ENCODE results near the gene IQGAP2. TPM values are rescaled to one million over a fixed set of nuclear protein-coding genes. Genes with fewer than 3 reads are reported as not detected.
A peak's percentile ranks its signal among the peaks of the same experiment; 100 is the strongest.

The IQGAP2 gene
- total RNA-seq, 1 experiment from 2014 or later, result not detected

- BruUV-seq (replicated peaks), result no TSS peak
- CTCF ChIA-PET, result no interaction called here
Measured at GRCh38 chr5:76641514-76642120, 238.5 kb downstream of the IQGAP2 start.

GRCh38 chr5:76642390-76643040 is 239.4 kb downstream of the IQGAP2 start:
- ChIA-PET CTCF (interaction anchor here (0.6 kb wide), 1 partner anchor 41 kb away, joined by 5 read pairs; no protein-coding TSS in a partner anchor), POLR2A (ENCODE audit: unreplicated experiment) (no interaction called here)
- no peaks in the 10 kb centered on the region for H3K4me1 ChIP-seq (replicated peaks; ENCODE audit: insufficient read depth)
- H3K27ac ChIP-seq, result no peak overlapping the region
- H3K36me3 ChIP-seq (ENCODE audit: low read depth), result no peaks in the 10 kb centered on the region
- BruUV-seq (replicated peaks), result no TSS peak
- no peak for DNase-seq
- no peaks in the 10 kb centered on the region for H3K9me3 ChIP-seq (ENCODE audit: insufficient read depth, low read depth)
- no peak for TF ChIP-seq CTCF (conservative IDR thresholded peaks at IDR 0.05)
- TF ChIP-seq EZH2 (IDR thresholded peaks at IDR 0.05; ENCODE audit: low read depth), result no peak
- H3K9me2 ChIP-seq (ENCODE audit: insufficient read depth), result no peaks in the 10 kb centered on the region
- no peaks in the 10 kb centered on the region for H3K27me3 ChIP-seq (ENCODE audit: insufficient read depth, low read depth)
- H4K20me1 ChIP-seq (ENCODE audit: insufficient read depth), result no peaks in the 10 kb centered on the region
- no peak overlapping the region for H3K4me3 ChIP-seq
- H3K79me2 ChIP-seq (ENCODE audit: low read depth), result no peaks in the 10 kb centered on the region
- intact Hi-C loops (cut with micrococcal nuclease; ENCODE audit: unreplicated experiment), result no loop called here
- H3F3A ChIP-seq (ENCODE audit: insufficient read depth, low read depth), result no peaks in the 10 kb centered on the region
- H2AFZ ChIP-seq, result no peak overlapping the region
- no peak overlapping the region for H3K4me2 ChIP-seq

More at GRCh38 chr5:76641514-76642120, 238.5 kb downstream of the IQGAP2 start:
- DNase-seq, result peak; percentile 26 to 38
- no peaks in the 10 kb centered on the region for H3F3A ChIP-seq (ENCODE audit: insufficient read depth, low read depth)
- H3K27ac ChIP-seq, result no peak overlapping the region
- intact Hi-C loops (cut with micrococcal nuclease; ENCODE audit: unreplicated experiment), result loop anchor here (1.0 kb wide), 1 partner anchor 40 kb away; no protein-coding TSS in a partner anchor
- H3K4me3 ChIP-seq, result no peak overlapping the region
- TF ChIP-seq EZH2 (IDR thresholded peaks at IDR 0.05; ENCODE audit: low read depth) (no peak), CTCF (conservative IDR thresholded peaks at IDR 0.05) (peak; percentile 82)
- no peaks in the 10 kb centered on the region for H3K36me3 ChIP-seq (ENCODE audit: low read depth)
- no peak overlapping the region for H2AFZ ChIP-seq
- no peaks in the 10 kb centered on the region for H4K20me1 ChIP-seq (ENCODE audit: insufficient read depth)
- POLR2A ChIA-PET (ENCODE audit: unreplicated experiment), result no interaction called here
- no peak overlapping the region for H3K4me2 ChIP-seq
- no peaks in the 10 kb centered on the region for H3K9me2 ChIP-seq (ENCODE audit: insufficient read depth)
- 0 out of 2 replicates have a peak, but pooled peaks cover 2% of the 10 kb centered on the region for H3K9me3 ChIP-seq (ENCODE audit: insufficient read depth, low read depth)
- no peaks in the 10 kb centered on the region for H3K79me2 ChIP-seq (ENCODE audit: low read depth)
- no peaks in the 10 kb centered on the region for H3K4me1 ChIP-seq (replicated peaks; ENCODE audit: insufficient read depth)
- H3K27me3 ChIP-seq (ENCODE audit: insufficient read depth, low read depth), result no peaks in the 10 kb centered on the region

GRCh38 chr5:76643371-76643770 is 240.3 kb downstream of the IQGAP2 start:
- intact Hi-C loops (cut with micrococcal nuclease; ENCODE audit: unreplicated experiment), result no loop called here
- Histone ChIP-seq H4K20me1 (ENCODE audit: insufficient read depth) (no peaks in the 10 kb centered on the region), H3F3A (ENCODE audit: insufficient read depth, low read depth) (no peaks in the 10 kb centered on the region), H3K36me3 (ENCODE audit: low read depth) (no peaks in the 10 kb centered on the region), H2AFZ (no peak overlapping the region), H3K4me3 (no peak overlapping the region), H3K4me2 (no peak overlapping the region), H3K79me2 (ENCODE audit: low read depth) (no peaks in the 10 kb centered on the region), H3K27me3 (ENCODE audit: insufficient read depth, low read depth) (no peaks in the 10 kb centered on the region), H3K9me3 (ENCODE audit: insufficient read depth, low read depth) (no peaks in the 10 kb centered on the region), H3K9me2 (ENCODE audit: insufficient read depth) (no peaks in the 10 kb centered on the region), H3K27ac (no peak overlapping the region), H3K4me1 (replicated peaks; ENCODE audit: insufficient read depth) (no peaks in the 10 kb centered on the region)
- POLR2A ChIA-PET (ENCODE audit: unreplicated experiment), result no interaction called here
- CTCF ChIA-PET, result no interaction called here
- DNase-seq, result no peak
- TF ChIP-seq EZH2 (IDR thresholded peaks at IDR 0.05; ENCODE audit: low read depth) (no peak), CTCF (conservative IDR thresholded peaks at IDR 0.05) (no peak)
- no TSS peak for BruUV-seq (replicated peaks)
